A549 (cell line): ENCODE measurements around the gene CASP3. TPM values are rescaled to one million over a fixed set of nuclear protein-coding genes. Genes with fewer than 3 reads are reported as not detected.

Experiments
- ATAC-seq, 2 experiments: fragments of 200-7000 bp in 1 of 2; fragments of >200 bp in 1 of 2; cut with Nextera tagmentation in 1 of 2; cut with Tn5 transposase in 1 of 2; 3 replicates each; pipeline versions ENCODE4 v1.8.0 to v1.9.1; 2018 to 2020; ENCODE audit warnings: mild to moderate bottlenecking in 1 of 2, moderate library complexity in 1 of 2
- CTCF ChIA-PET: fragments of 300-600 bp; sonication (Branson Sonifier 250); formaldehyde crosslinking; extraction: SDS; loops from one replicate; lab custom pipeline; 2021; ENCODE audit warnings: antibody characterized with exemption, inconsistent platforms; lab: Yijun Ruan, JAX
- POLR2A ChIA-PET: fragments of 350-600 bp; formaldehyde crosslinking; extraction: SDS; loops from one replicate; lab custom pipeline; 2021; ENCODE audit warnings: antibody characterized with exemption, inconsistent platforms; lab: Yijun Ruan, JAX
- DNase-seq, 2 experiments: peaks; one replicate each; pipeline versions ENCODE4 v3.0.0 to v3.0.0-alpha.2; 2011 to 2016; ENCODE audit warnings: low read depth in 1 of 2, low spot score in 1 of 2
- FAIRE-seq: peaks from 2 replicates; lab custom pipeline; 2011; peaks lifted over from hg19 to GRCh38; lab: Jason Lieb, UNC
- H3K27ac ChIP-seq, 2 experiments: fragments of >200 bp; sonication (Bioruptor Twin); formaldehyde crosslinking; 3 replicates each; pipeline ENCODE4 v1.5.1; 2016 to 2017
- H3K4me1 ChIP-seq: fragments of >200 bp; sonication (Bioruptor Twin); formaldehyde crosslinking; 3 replicates; pipeline ENCODE4 v1.6.1; 2016
- H3K4me2 ChIP-seq: fragments of >200 bp; sonication (Bioruptor Twin); formaldehyde crosslinking; 3 replicates; pipeline ENCODE4 v1.6.1; 2016
- H3K4me3 ChIP-seq: fragments of >200 bp; sonication (Bioruptor Twin); formaldehyde crosslinking; 3 replicates; pipeline ENCODE4 v1.5.1; 2016
- H3K9me3 ChIP-seq: fragments of >200 bp; sonication (Bioruptor Twin); formaldehyde crosslinking; 3 replicates; pipeline ENCODE4 v1.6.1; 2016
- CBX2 ChIP-seq: fragments of 200-600 bp; sonication (generic); IDR thresholded peaks from 2 replicates; pipeline ENCODE4 v1.6.1; 2016; ENCODE audit warnings: low read depth, mild to moderate bottlenecking, borderline replicate concordance
- CEBPB ChIP-seq, 2 experiments: fragments of >200 bp in 1 of 2; sonication (Bioruptor Twin) in 1 of 2; formaldehyde crosslinking in 1 of 2; IDR thresholded peaks; 2 replicates each; pipeline ENCODE4 v1.6.1; 2012 to 2016
- CHD2 ChIP-seq: fragments of 150-350 bp; IDR thresholded peaks from 2 replicates; pipeline ENCODE4 v1.6.1; 2014; ENCODE audit warnings: low read length; ENCODE audit not compliant: partially characterized antibody
- CHD4 ChIP-seq: fragments of 200-600 bp; sonication (generic); IDR thresholded peaks from 2 replicates; pipeline ENCODE4 v1.6.1; 2016; ENCODE audit warnings: antibody characterized with exemption, mild to moderate bottlenecking, borderline replicate concordance
- CTCF ChIP-seq: fragments of >200 bp; sonication (Bioruptor Twin); formaldehyde crosslinking; IDR thresholded peaks from 3 replicates; pipeline ENCODE4 v1.5.1; 2016
- EHMT2 ChIP-seq: fragments of 200-600 bp; sonication (generic); IDR thresholded peaks from 2 replicates; pipeline ENCODE4 v1.6.1; 2016; ENCODE audit warnings: antibody characterized with exemption, low read depth, mild to moderate bottlenecking, moderate library complexity
- ESRRA ChIP-seq: fragments of 150-350 bp; IDR thresholded peaks from 2 replicates; pipeline ENCODE4 v1.6.1; 2014; ENCODE audit warnings: mild to moderate bottlenecking, low read length, borderline replicate concordance
- MYC ChIP-seq: IDR thresholded peaks from 2 replicates; pipeline ENCODE4 v1.6.1; 2012; ENCODE audit warnings: mild to moderate bottlenecking, inconsistent platforms, low read length, improper control_type of control experiment, borderline replicate concordance
- NPAS2 ChIP-seq: fragments of 250-450 bp; sonication (Bioruptor Pico); IDR thresholded peaks from 2 replicates; pipeline ENCODE4 v1.8.0; 2022; ENCODE audit warnings: mild to moderate bottlenecking, moderate library complexity, borderline replicate concordance
- PHF8 ChIP-seq: fragments of 200-600 bp; sonication (generic); IDR thresholded peaks from 2 replicates; pipeline ENCODE4 v1.6.1; 2016; ENCODE audit warnings: low read depth, mild to moderate bottlenecking, antibody characterized with exemption, moderate library complexity, borderline replicate concordance
- TFCP2L1 ChIP-seq: fragments of 250-450 bp; sonication (Bioruptor Pico); IDR thresholded peaks from 2 replicates; pipeline ENCODE4 v1.5.0; 2021; ENCODE audit warnings: mild to moderate bottlenecking
- TP53 ChIP-seq: fragments of 250-450 bp; sonication (Bioruptor Pico); IDR thresholded peaks from 2 replicates; pipeline ENCODE4 v1.5.0; 2021; ENCODE audit warnings: mild to moderate bottlenecking, moderate library complexity
- USF2 ChIP-seq: fragments of 450-650 bp; IDR thresholded peaks from 2 replicates; pipeline ENCODE4 v1.6.1; 2014; ENCODE audit warnings: antibody characterized with exemption
- ZSCAN20 ChIP-seq: fragments of 250-450 bp; sonication (Bioruptor Pico); IDR thresholded peaks from 2 replicates; pipeline ENCODE4 v1.8.0; 2022; ENCODE audit warnings: mild to moderate bottlenecking, moderate library complexity
- WGBS: methylation state at CpG from one replicate; pipeline ENCODE4 v1.1.6; 2017; ENCODE audit errors: missing lambda C conversion rate; 5-methylcytosine and 5-hydroxymethylcytosine counted together
- polyA plus RNA-seq, 4 experiments: library from polyadenylated mRNA; depleted of rRNA in 3 of 4; stranded (reverse); fragments of >200 nt; fragmentation: RNase III in 1 of 4; extraction: RNeasy Plus Mini Kit Qiagen cat#74134 plus additional on column Dnase treatment in 1 of 4; gene quantifications; 2 replicates in 3 of 4; 3 replicates in 1 of 4; pipeline ENCODE4 v1.2.3, GENCODE V29; 2011 to 2017
- TF ChIP-seq, protein P1 (sequence below): fragments of 250-450 bp; sonication (Bioruptor Pico); IDR thresholded peaks from 2 replicates; pipeline ENCODE4 v1.5.0; 2020; ENCODE audit warnings: low read depth, mild to moderate bottlenecking, moderate library complexity

The CASP3 gene
- polyA plus RNA-seq, 2 of the 4 experiments (the other 2 are of a cell fraction) = 17.4 to 25.4 TPM

- no peak overlapping the region for H3K4me2 ChIP-seq
- ChIA-PET CTCF (no interaction called here), POLR2A (no interaction called here)
- no peaks in the 10 kb centered on the region for H3K4me1 ChIP-seq
- DNase-seq (no peak), ATAC-seq (no peak), FAIRE-seq (no peak)
- H3K4me3 ChIP-seq = no peak overlapping the region
- WGBS = 88% methylated on average over 9 of the region's 9 CpGs
- TF ChIP-seq ZSCAN20 = no peak
- no peak for TF ChIP-seq TP53 (CRISPR knock-in tag)
- no peak for TF ChIP-seq ESRRA
- TF ChIP-seq EHMT2 = no peak
- no peaks in the 10 kb centered on the region for H3K9me3 ChIP-seq
- no peak overlapping the region for H3K27ac ChIP-seq
These were observed 18.8 kb upstream of the CASP3 start for GRCh38 chr4:184668096-184668495.

GRCh38 chr4:184666670-184667069, 17.4 kb upstream of the CASP3 start:
- H3K9me3 ChIP-seq = no peaks in the 10 kb centered on the region
- H3K4me2 ChIP-seq = no peak overlapping the region
- ChIA-PET CTCF (no interaction called here), POLR2A (no interaction called here)
- H3K4me1 ChIP-seq = no peaks in the 10 kb centered on the region
- no peak overlapping the region for H3K27ac ChIP-seq
- no peak for DNase-seq
- no peak for TF ChIP-seq CTCF
- FAIRE-seq = no peak
- no peak for ATAC-seq
- WGBS = 91% methylated on average over 6 of the region's 6 CpGs
- H3K4me3 ChIP-seq = no peak overlapping the region

DNA sequence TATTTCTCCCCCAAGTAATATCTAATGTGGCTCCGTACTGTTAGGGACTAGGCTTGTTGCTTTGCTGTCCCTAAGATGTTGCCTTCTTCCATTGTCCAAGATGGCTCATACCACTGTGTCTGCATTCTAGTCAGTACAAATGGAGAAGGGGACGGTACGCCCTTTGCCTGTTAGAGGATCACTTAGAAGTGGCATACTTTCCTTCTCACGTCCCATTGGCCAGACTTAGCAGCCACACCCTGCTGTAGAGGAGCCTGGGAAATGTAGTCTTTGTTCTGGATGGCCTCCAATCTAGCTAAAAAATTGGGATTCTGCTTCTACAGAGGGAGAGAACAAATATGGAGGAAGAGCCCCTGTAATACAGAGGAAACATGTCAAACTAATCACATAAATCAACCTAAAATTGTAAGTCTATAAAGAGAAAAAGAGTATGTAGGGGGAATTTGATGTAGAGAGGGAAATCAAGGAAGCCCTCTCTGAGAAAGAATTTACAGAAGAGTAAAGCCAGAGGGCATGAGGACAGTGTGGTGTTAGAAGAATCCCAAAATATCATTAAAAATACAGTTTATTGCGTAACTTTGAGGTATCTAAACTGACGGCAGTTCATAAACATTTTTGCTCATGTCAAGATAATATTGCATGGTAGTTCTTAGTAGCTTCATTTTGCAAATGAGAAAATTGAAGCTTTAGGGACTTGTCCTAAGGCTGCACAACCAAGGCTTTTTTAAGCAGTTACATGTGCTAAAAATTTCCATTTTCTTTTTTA, 15.4 kb upstream of the CASP3 start:
- no peak for FAIRE-seq
- CTCF ChIA-PET = no interaction called here

DNA sequence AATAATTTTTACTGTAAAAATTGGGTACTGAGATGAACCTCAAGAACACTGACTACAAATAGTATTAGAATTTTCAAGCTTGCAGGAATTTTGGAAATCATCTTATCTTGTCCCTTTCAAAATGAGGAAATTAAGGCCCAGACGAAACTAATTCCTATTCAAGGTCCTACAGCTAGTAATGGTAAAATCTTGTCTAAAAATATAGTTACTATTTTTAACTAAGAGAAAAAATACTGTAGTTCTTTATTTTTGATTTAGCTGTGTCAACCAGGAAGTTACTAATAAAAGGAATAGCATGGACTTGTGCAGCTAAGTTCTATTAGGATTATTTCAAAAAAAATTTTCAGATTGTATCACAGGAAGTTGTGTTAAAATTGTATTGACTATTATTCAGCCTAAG, 13.0 kb upstream of the CASP3 start:
- no peak for DNase-seq
- Histone ChIP-seq H3K27ac (no peak overlapping the region), H3K4me2 (no peak overlapping the region), H3K9me3 (no peaks in the 10 kb centered on the region), H3K4me1 (no peaks in the 10 kb centered on the region), H3K4me3 (no peak overlapping the region)
- FAIRE-seq = no peak
- POLR2A ChIA-PET = interaction anchor here (1.2 kb wide), 1 partner anchor 13 kb away, joined by 4 read pairs; the partner anchor contains the start of genes CASP3 and PRIMPOL
- CTCF ChIA-PET = no interaction called here
- no peak for ATAC-seq
- TF ChIP-seq, protein P1, sequence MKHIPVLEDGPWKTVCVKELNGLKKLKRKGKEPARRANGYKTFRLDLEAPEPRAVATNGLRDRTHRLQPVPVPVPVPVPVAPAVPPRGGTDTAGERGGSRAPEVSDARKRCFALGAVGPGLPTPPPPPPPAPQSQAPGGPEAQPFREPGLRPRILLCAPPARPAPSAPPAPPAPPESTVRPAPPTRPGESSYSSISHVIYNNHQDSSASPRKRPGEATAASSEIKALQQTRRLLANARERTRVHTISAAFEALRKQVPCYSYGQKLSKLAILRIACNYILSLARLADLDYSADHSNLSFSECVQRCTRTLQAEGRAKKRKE (CRISPR knock-in tag) = no peak
- TF ChIP-seq NPAS2 (CRISPR knock-in tag) (no peak), CHD4 (no peak), USF2 (no peak), EHMT2 (no peak), CBX2 (no peak), MYC (no peak), CHD2 (no peak), PHF8 (no peak)
- 93% methylated on average over 1 of the region's 1 CpG for WGBS

More for the DNA sequence above, 15.4 kb upstream of the CASP3 start:
- H3K4me1 ChIP-seq = no peaks in the 10 kb centered on the region
- TF ChIP-seq CEBPB (IDR thresholded peaks at IDR 0.05) (peak; percentile 8 to 24; a peak in 1 of 4 replicates), TFCP2L1 (CRISPR knock-in tag) (no peak)
- H3K9me3 ChIP-seq = no peaks in the 10 kb centered on the region
- no peak overlapping the region for H3K27ac ChIP-seq
- H3K4me2 ChIP-seq = no peak overlapping the region
- ATAC-seq (peak in 1 of 2 experiments; percentile 85; a peak in 3 of 6 replicates), DNase-seq (peak; percentile 5 to 29)
- no peak overlapping the region for H3K4me3 ChIP-seq
- POLR2A ChIA-PET = no interaction called here
- WGBS = 72% methylated on average over 6 of the region's 6 CpGs
